ENCODE measurements around the gene TMEM74B.

TMEM74B gene

GRCh38 chr20:1130847-1131246 is 53.9 kb downstream of the TMEM74B start:
- H3K9ac ChIP-seq (ENCODE audit: low read length in 5 of 5), result no peak overlapping the region
- H3K36me3 ChIP-seq (ENCODE audit: control insufficient read depth in 5 of 5, insufficient read depth in 5 of 5, low read length in 5 of 5), result peaks cover 49 to 80% (median 78%) of the 10 kb centered on the region in 5 donors

More at GRCh38 chr20:1130847-1131246, 53.9 kb downstream of the TMEM74B start:
- Histone ChIP-seq H3K4me3 (ENCODE audit: low read depth in 1 of 5, low read length in 5 of 5) (no peak overlapping the region), H3K4me1 (ENCODE audit: control insufficient read depth in 5 of 5, insufficient read depth in 5 of 5, low read length in 5 of 5) (peaks cover 0 to 3% (median 0%) of the 10 kb centered on the region in 5 donors), H3K9me3 (ENCODE audit: control insufficient read depth in 5 of 5, low read length in 5 of 5) (peaks cover 0 to 4% (median 0%) of the 10 kb centered on the region in 5 donors), H3K27ac (ENCODE audit: low read depth, low read length) (no peak overlapping the region), H3K27me3 (ENCODE audit: control insufficient read depth in 5 of 5, insufficient read depth in 4 of 5, low read length in 5 of 5) (no peaks in the 10 kb centered on the region)
